Dermis microvascular lymphatic vessel endothelial cell (primary cell): ENCODE data around the gene FOXO6. TPM values are rescaled to one million over a fixed set of nuclear protein-coding genes. Genes with fewer than 3 reads are reported as not detected.
A peak's percentile ranks its signal among the peaks of the same experiment; 100 is the strongest.

Experiments
- DNase-seq, 2 donors: peaks; one replicate each; pipeline versions ENCODE4 v3.0.0 to v3.0.0-alpha.2; 2010; ENCODE audit warnings: low read depth in 2 of 2
- total RNA-seq: library from RNA; depleted of rRNA; stranded (reverse); fragments of >200 nt; gene quantifications from 2 replicates; pipeline ENCODE4 v1.2.1, GENCODE V29; 2014

FOXO6 gene
- total RNA-seq, 1 donor from 2014 or later: under 0.01 TPM

- no peak for DNase-seq
These were observed 11.2 kb upstream of the FOXO6 start for GRCh38 chr1:41350055-41350378.

GRCh38 chr1:41351262-41352151 lies 9.7 kb upstream of the FOXO6 start:
- no peak for DNase-seq

GRCh38 chr1:41353744-41354143 lies 7.5 kb upstream of the FOXO6 start:
- no peak for DNase-seq

- DNase-seq: no peak
These were observed 6.3 kb upstream of the FOXO6 start for GRCh38 chr1:41354956-41355355.

- DNase-seq: no peak
These were observed 5.9 kb upstream of the FOXO6 start for GRCh38 chr1:41355356-41355755.

GRCh38 chr1:41355761-41356160 lies 5.5 kb upstream of the FOXO6 start:
- no peak for DNase-seq

GRCh38 chr1:41356752-41357151 lies 4.5 kb upstream of the FOXO6 start:
- DNase-seq: no peak

GRCh38 chr1:41357451-41358101 lies 3.7 kb upstream of the FOXO6 start:
- no peak for DNase-seq

GRCh38 chr1:41358131-41359021 lies 2.9 kb upstream of the FOXO6 start:
- no peak for DNase-seq

- DNase-seq: peak in 1 of 2 donors; percentile 31
These were observed 1.8 kb upstream of the FOXO6 start for GRCh38 chr1:41359211-41360073.

GRCh38 chr1:41360074-41360785 lies 1.0 kb upstream of the FOXO6 start:
- DNase-seq: no peak

GRCh38 chr1:41361495-41362356 lies 492 bp downstream of the FOXO6 start:
- peak in 1 of 2 donors; percentile 16 for DNase-seq

- no peak for DNase-seq
These were observed 1.1 kb downstream of the FOXO6 start for GRCh38 chr1:41362357-41362721.

- DNase-seq: no peak
These were observed 1.7 kb downstream of the FOXO6 start for GRCh38 chr1:41362749-41363590.

- DNase-seq: no peak
These were observed 2.5 kb downstream of the FOXO6 start for GRCh38 chr1:41363591-41364320.

- DNase-seq: no peak
These were observed 3.4 kb downstream of the FOXO6 start for GRCh38 chr1:41364442-41365319.

GRCh38 chr1:41365320-41365633 lies 4.0 kb downstream of the FOXO6 start:
- DNase-seq: no peak
